ENCODE results near the gene CUX1.
A peak's percentile ranks its signal among the peaks of the same experiment; 100 is the strongest.

CUX1 gene

DNA sequence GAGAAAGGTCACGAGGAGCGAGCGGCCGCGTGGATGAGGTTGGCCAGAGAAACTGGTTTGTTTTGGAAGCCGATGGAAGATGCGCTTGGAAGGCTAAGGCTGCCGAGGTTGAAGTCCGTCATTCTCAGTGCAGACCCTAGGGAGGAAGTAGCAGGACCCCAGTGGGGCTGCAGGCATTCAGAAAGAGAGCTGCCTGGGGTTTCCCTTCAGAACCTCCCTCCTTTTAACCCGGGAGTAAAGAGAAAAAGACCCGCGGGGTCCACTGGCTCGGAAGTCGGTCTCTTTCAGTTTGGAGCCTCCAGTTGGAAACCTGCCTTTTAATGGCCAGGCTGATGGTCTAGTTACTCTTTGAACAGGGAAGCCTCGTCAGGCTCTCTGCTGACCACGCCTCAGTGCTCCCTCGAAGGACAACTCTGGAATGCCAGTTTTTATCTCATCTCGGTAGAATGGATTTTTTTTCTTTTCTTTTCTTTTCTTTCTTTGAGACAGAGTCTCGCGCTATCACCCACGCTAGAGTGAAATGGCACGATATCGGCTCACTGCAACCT lies 188.6 kb downstream of the CUX1 start:
- no peaks in the 10 kb centered on the region for H3K9me3 ChIP-seq (ENCODE audit: insufficient read depth, low read length, severe bottlenecking)
- TF ChIP-seq EZH2 (IDR thresholded peaks at IDR 0.05; ENCODE audit: borderline replicate concordance, low read depth, low read length, severe bottlenecking) = no peak
- TF ChIP-seq, protein P1, sequence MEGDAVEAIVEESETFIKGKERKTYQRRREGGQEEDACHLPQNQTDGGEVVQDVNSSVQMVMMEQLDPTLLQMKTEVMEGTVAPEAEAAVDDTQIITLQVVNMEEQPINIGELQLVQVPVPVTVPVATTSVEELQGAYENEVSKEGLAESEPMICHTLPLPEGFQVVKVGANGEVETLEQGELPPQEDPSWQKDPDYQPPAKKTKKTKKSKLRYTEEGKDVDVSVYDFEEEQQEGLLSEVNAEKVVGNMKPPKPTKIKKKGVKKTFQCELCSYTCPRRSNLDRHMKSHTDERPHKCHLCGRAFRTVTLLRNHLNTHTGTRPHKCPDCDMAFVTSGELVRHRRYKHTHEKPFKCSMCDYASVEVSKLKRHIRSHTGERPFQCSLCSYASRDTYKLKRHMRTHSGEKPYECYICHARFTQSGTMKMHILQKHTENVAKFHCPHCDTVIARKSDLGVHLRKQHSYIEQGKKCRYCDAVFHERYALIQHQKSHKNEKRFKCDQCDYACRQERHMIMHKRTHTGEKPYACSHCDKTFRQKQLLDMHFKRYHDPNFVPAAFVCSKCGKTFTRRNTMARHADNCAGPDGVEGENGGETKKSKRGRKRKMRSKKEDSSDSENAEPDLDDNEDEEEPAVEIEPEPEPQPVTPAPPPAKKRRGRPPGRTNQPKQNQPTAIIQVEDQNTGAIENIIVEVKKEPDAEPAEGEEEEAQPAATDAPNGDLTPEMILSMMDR (IDR thresholded peaks at IDR 0.05; ENCODE audit: borderline replicate concordance, extremely low read depth, low read length, poor library complexity, severe bottlenecking) = no peak
- no peak for ATAC-seq (ENCODE audit: insufficient read depth, low read depth)
- peaks cover 88% of the 10 kb centered on the region for H3K79me2 ChIP-seq (ENCODE audit: insufficient read depth, low read length)
- no peak overlapping the region for H3K4me2 ChIP-seq (ENCODE audit: insufficient read depth, low read length)
- no peak for DNase-seq
- H3K36me3 ChIP-seq (ENCODE audit: insufficient read depth, low read length) = peaks cover 18% of the 10 kb centered on the region
- H3K9ac ChIP-seq (ENCODE audit: low read depth, low read length) = no peak overlapping the region
- H3K27me3 ChIP-seq (ENCODE audit: insufficient read depth, low read length, poor library complexity) = no peaks in the 10 kb centered on the region
- no peak overlapping the region for H2AFZ ChIP-seq (ENCODE audit: low read depth, low read length)
- H3K4me3 ChIP-seq (ENCODE audit: low read depth in 1 of 2, low read length in 2 of 2) = no peak overlapping the region
- H3K27ac ChIP-seq (ENCODE audit: low read length) = no peak overlapping the region
- H3K4me1 ChIP-seq (ENCODE audit: insufficient read depth, low read length) = no peaks in the 10 kb centered on the region
- no peaks in the 10 kb centered on the region for H4K20me1 ChIP-seq (ENCODE audit: insufficient read depth, low read length)

DNA sequence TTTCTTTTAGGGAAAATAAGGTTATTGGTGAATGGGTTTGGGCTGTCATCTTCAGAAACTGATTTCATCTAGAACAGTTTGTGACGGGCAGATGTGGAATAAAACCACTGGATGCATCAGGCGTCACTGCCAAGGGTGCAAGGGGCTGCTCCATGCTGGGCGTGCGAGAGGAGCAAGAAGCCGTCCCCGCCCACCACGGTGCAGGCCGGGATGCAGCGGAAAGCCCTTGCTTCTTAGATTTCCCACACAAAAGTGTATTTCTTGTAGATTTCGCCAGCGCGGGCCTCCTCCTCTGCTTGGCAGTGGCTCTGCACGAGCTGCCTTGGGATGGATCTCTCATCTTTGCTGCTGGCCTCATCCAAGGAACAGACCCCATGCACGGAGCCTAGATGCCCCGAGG lies 189.3 kb downstream of the CUX1 start:
- peaks cover 18% of the 10 kb centered on the region for H3K36me3 ChIP-seq (ENCODE audit: insufficient read depth, low read length)
- no peaks in the 10 kb centered on the region for H4K20me1 ChIP-seq (ENCODE audit: insufficient read depth, low read length)
- TF ChIP-seq, protein P1 (IDR thresholded peaks at IDR 0.05; ENCODE audit: borderline replicate concordance, extremely low read depth, low read length, poor library complexity, severe bottlenecking) = no peak
- no peak for TF ChIP-seq EZH2 (IDR thresholded peaks at IDR 0.05; ENCODE audit: borderline replicate concordance, low read depth, low read length, severe bottlenecking)
- H3K9me3 ChIP-seq (ENCODE audit: insufficient read depth, low read length, severe bottlenecking) = no peaks in the 10 kb centered on the region
- peaks cover 88% of the 10 kb centered on the region for H3K79me2 ChIP-seq (ENCODE audit: insufficient read depth, low read length)
- no peak overlapping the region for H2AFZ ChIP-seq (ENCODE audit: low read depth, low read length)
- DNase-seq (no peak), ATAC-seq (ENCODE audit: insufficient read depth, low read depth) (no peak)
- no peaks in the 10 kb centered on the region for H3K27me3 ChIP-seq (ENCODE audit: insufficient read depth, low read length, poor library complexity)
- H3K4me2 ChIP-seq (ENCODE audit: insufficient read depth, low read length) = no peak overlapping the region
- H3K4me3 ChIP-seq (ENCODE audit: low read depth in 1 of 2, low read length in 2 of 2) = no peak overlapping the region
- peak overlapping the region; percentile 59 for H3K27ac ChIP-seq (ENCODE audit: low read length)
- no peaks in the 10 kb centered on the region for H3K4me1 ChIP-seq (ENCODE audit: insufficient read depth, low read length)
- no peak overlapping the region for H3K9ac ChIP-seq (ENCODE audit: low read depth, low read length)

DNA sequence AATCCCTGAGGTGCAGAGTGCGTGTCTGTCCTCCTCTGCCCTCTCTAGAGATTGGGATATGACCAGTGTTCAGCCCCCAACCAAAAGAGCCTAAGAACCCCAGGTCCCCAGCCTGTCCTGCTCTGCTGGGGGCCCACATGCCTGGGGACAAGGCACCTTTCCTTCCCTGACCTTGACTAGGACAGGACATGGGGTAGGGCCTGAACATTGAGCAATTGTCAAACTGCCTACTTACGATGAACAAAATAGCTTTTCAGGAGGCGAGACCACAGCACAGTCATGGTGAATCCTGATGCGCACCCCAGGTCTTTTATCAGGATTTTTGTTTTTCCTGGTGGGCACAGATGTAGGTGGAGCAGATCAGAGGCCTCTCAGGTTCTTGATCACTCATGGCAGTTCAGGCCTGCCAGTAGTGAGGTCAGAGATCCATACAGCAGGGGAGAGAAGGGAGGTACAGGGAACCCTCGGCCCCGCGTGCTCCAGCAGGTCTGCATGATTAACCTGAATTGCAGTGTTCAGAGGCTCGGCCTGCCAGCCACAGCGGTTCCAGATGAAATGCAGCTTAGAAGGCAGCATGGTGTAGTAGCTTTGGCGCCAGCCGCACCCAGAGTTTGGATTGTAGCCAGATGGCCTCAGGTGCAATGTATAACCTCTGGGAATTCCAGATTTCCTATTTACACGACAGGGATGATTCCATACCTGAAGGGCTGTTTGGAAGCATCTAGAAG lies 191.3 kb downstream of the CUX1 start:
- DNase-seq = no peak
- TF ChIP-seq EZH2 (IDR thresholded peaks at IDR 0.05; ENCODE audit: borderline replicate concordance, low read depth, low read length, severe bottlenecking) = no peak
- TF ChIP-seq, protein P1 (IDR thresholded peaks at IDR 0.05; ENCODE audit: borderline replicate concordance, extremely low read depth, low read length, poor library complexity, severe bottlenecking) = no peak

More for the DNA sequence above, 191.3 kb downstream of the CUX1 start:
- Histone ChIP-seq H3K36me3 (ENCODE audit: insufficient read depth, low read length) (peaks cover 18% of the 10 kb centered on the region), H2AFZ (ENCODE audit: low read depth, low read length) (no peak overlapping the region), H3K27me3 (ENCODE audit: insufficient read depth, low read length, poor library complexity) (no peaks in the 10 kb centered on the region), H3K4me2 (ENCODE audit: insufficient read depth, low read length) (no peak overlapping the region), H3K27ac (ENCODE audit: low read length) (peak overlapping the region; percentile 61), H4K20me1 (ENCODE audit: insufficient read depth, low read length) (no peaks in the 10 kb centered on the region), H3K4me1 (ENCODE audit: insufficient read depth, low read length) (no peaks in the 10 kb centered on the region), H3K9me3 (ENCODE audit: insufficient read depth, low read length, severe bottlenecking) (no peaks in the 10 kb centered on the region), H3K9ac (ENCODE audit: low read depth, low read length) (no peak overlapping the region), H3K79me2 (ENCODE audit: insufficient read depth, low read length) (peaks cover 89% of the 10 kb centered on the region), H3K4me3 (ENCODE audit: low read depth in 1 of 2, low read length in 2 of 2) (no peak overlapping the region)
- no peak for ATAC-seq (ENCODE audit: insufficient read depth, low read depth)
